ENCODE measurements around the gene MAPKAPK2. TPM values are rescaled to one million over a fixed set of nuclear protein-coding genes. Genes with fewer than 3 reads are reported as not detected.

MAPKAPK2 gene
- total and polyA plus RNA-seq, 2 of the 13 experiments (the other 11 are each of a cell fraction or from before 2014, with no cell fraction given) = 16.6 to 34.0 TPM

- TF ChIP-seq ZNF713 (CRISPR knock-in tag; IDR thresholded peaks at IDR 0.05) (no peak), TCF12 (IDR thresholded peaks at IDR 0.05) (no peak), TCF12 (CRISPR knock-in tag; IDR thresholded peaks at IDR 0.05) (no peak), FOXK1 (CRISPR knock-in tag; IDR thresholded peaks at IDR 0.05; ENCODE audit: borderline replicate concordance, low read depth) (no peak), ZBTB7A (CRISPR knock-in tag; IDR thresholded peaks at IDR 0.05) (no peak), CHD4 (IDR thresholded peaks at IDR 0.05; ENCODE audit: borderline replicate concordance, low read length) (no peak), HNRNPH1 (optimal IDR thresholded peaks at IDR 0.05; ENCODE audit: low read depth, low read length) (no peak), ZKSCAN5 (CRISPR knock-in tag; IDR thresholded peaks at IDR 0.05) (no peak), HNRNPLL (IDR thresholded peaks at IDR 0.05; ENCODE audit: low read depth, low read length, poor library complexity, severe bottlenecking) (no peak), ZMYM2 (CRISPR knock-in tag; IDR thresholded peaks at IDR 0.05) (no peak), ZNF331 (CRISPR knock-in tag; IDR thresholded peaks at IDR 0.05) (no peak), GABPA (IDR thresholded peaks at IDR 0.05; ENCODE audit: low read depth, low read length) (no peak), GABPA (CRISPR knock-in tag; IDR thresholded peaks at IDR 0.05; ENCODE audit: low read depth) (no peak), ZNF672 (CRISPR knock-in tag; IDR thresholded peaks at IDR 0.05) (no peak)
- TF ChIP-seq, protein P1, sequence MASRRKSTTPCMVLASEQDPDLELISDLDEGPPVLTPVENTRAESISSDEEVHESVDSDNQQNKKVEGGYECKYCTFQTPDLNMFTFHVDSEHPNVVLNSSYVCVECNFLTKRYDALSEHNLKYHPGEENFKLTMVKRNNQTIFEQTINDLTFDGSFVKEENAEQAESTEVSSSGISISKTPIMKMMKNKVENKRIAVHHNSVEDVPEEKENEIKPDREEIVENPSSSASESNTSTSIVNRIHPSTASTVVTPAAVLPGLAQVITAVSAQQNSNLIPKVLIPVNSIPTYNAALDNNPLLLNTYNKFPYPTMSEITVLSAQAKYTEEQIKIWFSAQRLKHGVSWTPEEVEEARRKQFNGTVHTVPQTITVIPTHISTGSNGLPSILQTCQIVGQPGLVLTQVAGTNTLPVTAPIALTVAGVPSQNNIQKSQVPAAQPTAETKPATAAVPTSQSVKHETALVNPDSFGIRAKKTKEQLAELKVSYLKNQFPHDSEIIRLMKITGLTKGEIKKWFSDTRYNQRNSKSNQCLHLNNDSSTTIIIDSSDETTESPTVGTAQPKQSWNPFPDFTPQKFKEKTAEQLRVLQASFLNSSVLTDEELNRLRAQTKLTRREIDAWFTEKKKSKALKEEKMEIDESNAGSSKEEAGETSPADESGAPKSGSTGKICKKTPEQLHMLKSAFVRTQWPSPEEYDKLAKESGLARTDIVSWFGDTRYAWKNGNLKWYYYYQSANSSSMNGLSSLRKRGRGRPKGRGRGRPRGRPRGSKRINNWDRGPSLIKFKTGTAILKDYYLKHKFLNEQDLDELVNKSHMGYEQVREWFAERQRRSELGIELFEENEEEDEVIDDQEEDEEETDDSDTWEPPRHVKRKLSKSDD (CRISPR knock-in tag; IDR thresholded peaks at IDR 0.05; ENCODE audit: low read depth) = no peak
Measured at GRCh38 chr1:206760590-206760989, 75.9 kb downstream of the MAPKAPK2 start (continued).
